GM12864 (cell line): ENCODE data around the gene C20orf144.

ENCODE experiments used
- DNase-seq: peaks from one replicate; pipeline ENCODE4 v3.0.0-alpha.2; 2011; ENCODE audit warnings: low read depth
- H3K4me3 ChIP-seq: 2 replicates; pipeline ENCODE4 v1.5.1; 2011; ENCODE audit warnings: mild to moderate bottlenecking, low read depth, low read length, control low read depth
- CTCF ChIP-seq: IDR thresholded peaks from 2 replicates; pipeline ENCODE4 v1.5.1; 2011; ENCODE audit warnings: low read depth, mild to moderate bottlenecking, moderate library complexity, low read length, control low read depth, inconsistent platforms; ENCODE audit errors: missing control alignments

C20orf144 gene

GRCh38 chr20:33659341-33660034, 2.6 kb upstream of the C20orf144 start:
- DNase-seq = no peak

GRCh38 chr20:33660035-33660684, 2.0 kb upstream of the C20orf144 start:
- no peak for TF ChIP-seq CTCF
- no peak overlapping the region for H3K4me3 ChIP-seq
- DNase-seq = no peak

More at GRCh38 chr20:33659341-33660034, 2.6 kb upstream of the C20orf144 start:
- no peak overlapping the region for H3K4me3 ChIP-seq
- no peak for TF ChIP-seq CTCF

- DNase-seq = no peak
- no peak for TF ChIP-seq CTCF
Measured at GRCh38 chr20:33660685-33661058, 1.5 kb upstream of the C20orf144 start.

GRCh38 chr20:33663161-33664084, 1.3 kb downstream of the C20orf144 start:
- H3K4me3 ChIP-seq = peak overlapping the region; percentile 82
- DNase-seq = no peak
- no peak for TF ChIP-seq CTCF

More at GRCh38 chr20:33660685-33661058, 1.5 kb upstream of the C20orf144 start:
- H3K4me3 ChIP-seq = no peak overlapping the region

GRCh38 chr20:33664085-33664761, 2.1 kb downstream of the C20orf144 start:
- no peak for DNase-seq
- peak overlapping the region; percentile 82 for H3K4me3 ChIP-seq

More at GRCh38 chr20:33664085-33664761, 2.1 kb downstream of the C20orf144 start:
- no peak for TF ChIP-seq CTCF
